Endothelial cell of umbilical vein (primary cell): ENCODE results near the gene RAMP3. TPM values are rescaled to one million over a fixed set of nuclear protein-coding genes. Genes with fewer than 3 reads are reported as not detected.

ENCODE experiments used
- BruUV-seq: library from RNA; stranded (reverse); fragments of 400-500 nt; replicated peaks from 2 replicates; lab custom pipeline; 2021; lab: Mats Ljungman, UMichigan
- CTCF ChIA-PET: fragments of 300-600, 350-600 bp; sonication (Branson Sonifier 250); formaldehyde crosslinking; loops from one replicate; lab custom pipeline; 2021; ENCODE audit warnings: antibody characterized with exemption, inconsistent platforms; lab: Charles Lee
- POLR2A ChIA-PET: fragments of 300-600, 350-600 bp; sonication (Branson Sonifier 250); formaldehyde crosslinking; loops from one replicate; lab custom pipeline; 2021; ENCODE audit warnings: antibody characterized with exemption, inconsistent platforms; lab: Charles Lee
- DNase-seq: peaks from one replicate; pipeline ENCODE4 v3.0.0-alpha.2; 2011; ENCODE audit warnings: low read depth, low spot score
- FAIRE-seq: peaks from 2 replicates; lab custom pipeline; 2011; peaks lifted over from hg19 to GRCh38; lab: Jason Lieb, UNC
- H2AFZ ChIP-seq: 2 replicates; pipeline ENCODE4 v1.6.0; 2012; ENCODE audit warnings: low read depth, low read length, control low read depth, inconsistent platforms
- H3K27ac ChIP-seq: 2 replicates; pipeline ENCODE4 v1.5.1; 2011; ENCODE audit warnings: low read depth, mild to moderate bottlenecking, control low read depth, low read length, moderate library complexity; ENCODE audit not compliant: insufficient read depth
- H3K27me3 ChIP-seq, 2 experiments: 2 replicates each; pipeline versions ENCODE4 v1.6.0 to v1.6.1; 2011; ENCODE audit warnings: low read length in 2 of 2, mixed read lengths in 1 of 2; ENCODE audit not compliant: control insufficient read depth in 2 of 2, insufficient read depth in 2 of 2
- H3K36me3 ChIP-seq, 2 experiments: 2 replicates in 1 of 2; 3 replicates in 1 of 2; pipeline ENCODE4 v1.5.1; 2011; ENCODE audit warnings: low read length in 2 of 2, mild to moderate bottlenecking in 1 of 2, moderate library complexity in 1 of 2; ENCODE audit not compliant: control insufficient read depth in 2 of 2, insufficient read depth in 2 of 2; ENCODE audit errors: extremely low read depth in 1 of 2
- H3K4me1 ChIP-seq: 3 replicates; pipeline ENCODE4 v1.5.1; 2011; ENCODE audit warnings: mild to moderate bottlenecking, low read length; ENCODE audit not compliant: control insufficient read depth, insufficient read depth; ENCODE audit errors: extremely low read depth
- H3K4me2 ChIP-seq: 2 replicates; pipeline ENCODE4 v1.6.1; 2011; ENCODE audit warnings: low read length, control low read depth, mixed read lengths; ENCODE audit not compliant: insufficient read depth
- H3K4me3 ChIP-seq, 3 experiments: fragments of 200-600 bp in 1 of 3; sonication (generic), shearing (Covaris generic) in 1 of 3; replicated peaks in 1 of 3; 2 replicates each; pipeline ENCODE4 v1.5.1; 2011 to 2016; ENCODE audit warnings: control low read depth in 3 of 3, low read length in 3 of 3, mild to moderate bottlenecking in 2 of 3, inconsistent platforms in 1 of 3, low read depth in 1 of 3, moderate library complexity in 1 of 3; ENCODE audit not compliant: insufficient read depth in 1 of 3
- H3K79me2 ChIP-seq: 2 replicates; pipeline ENCODE4 v1.6.0; 2012; ENCODE audit warnings: low read length, inconsistent platforms; ENCODE audit not compliant: control insufficient read depth, insufficient read depth
- H3K9ac ChIP-seq: replicated peaks from 2 replicates; pipeline ENCODE3; 2011; ENCODE audit warnings: low read length, control low read depth; ENCODE audit not compliant: insufficient read depth; ENCODE audit errors: extremely low read depth
- H3K9me1 ChIP-seq: replicated peaks from 3 replicates; pipeline ENCODE4 v1.6.0; 2011; ENCODE audit warnings: mild to moderate bottlenecking, low read length; ENCODE audit not compliant: control insufficient read depth, insufficient read depth; ENCODE audit errors: extremely low read depth
- H3K9me3 ChIP-seq: replicated peaks from 2 replicates; pipeline ENCODE4 v1.5.1; 2012; ENCODE audit warnings: low read length, inconsistent platforms; ENCODE audit not compliant: control insufficient read depth, insufficient read depth
- H4K20me1 ChIP-seq: replicated peaks from 2 replicates; pipeline ENCODE3; 2011; ENCODE audit warnings: mild to moderate bottlenecking, low read length; ENCODE audit not compliant: control insufficient read depth, insufficient read depth; ENCODE audit errors: extremely low read depth
- CTCF ChIP-seq, 2 donors: IDR thresholded peaks; 1 replicate in 1 of 2; 2 replicates in 1 of 2; pipeline ENCODE4 v1.5.1; 2011; ENCODE audit warnings: low read length in 2 of 2, mild to moderate bottlenecking in 2 of 2, moderate library complexity in 2 of 2, control low read depth in 1 of 2, inconsistent platforms in 1 of 2, low read depth in 1 of 2; ENCODE audit not compliant: insufficient read depth in 1 of 2; ENCODE audit errors: extremely low read depth in 1 of 2
- EZH2 ChIP-seq: IDR thresholded peaks from 2 replicates; pipeline ENCODE4 v1.6.1; 2012; ENCODE audit warnings: borderline replicate concordance, low read depth, mild to moderate bottlenecking, moderate library complexity, low read length, inconsistent platforms; ENCODE audit not compliant: severe bottlenecking
- FOS ChIP-seq: IDR thresholded peaks from 2 replicates; pipeline ENCODE4 v1.6.1; 2011; ENCODE audit warnings: mild to moderate bottlenecking, low read length, moderate library complexity, borderline replicate concordance; ENCODE audit not compliant: insufficient read depth
- GATA2 ChIP-seq: IDR thresholded peaks from 2 replicates; pipeline ENCODE4 v1.7.0; 2011; ENCODE audit warnings: low read depth, mild to moderate bottlenecking, moderate library complexity, mixed read lengths, low read length; ENCODE audit not compliant: insufficient read length, insufficient read depth
- JUN ChIP-seq: IDR thresholded peaks from 2 replicates; pipeline ENCODE4 v1.6.1; 2011; ENCODE audit warnings: borderline replicate concordance, low read depth; ENCODE audit not compliant: insufficient read length, insufficient read depth
- MAX ChIP-seq: IDR thresholded peaks from 2 replicates; pipeline ENCODE4 v1.6.1; 2011; ENCODE audit not compliant: insufficient read depth, insufficient read length
- MYC ChIP-seq: IDR thresholded peaks from one replicate; pipeline ENCODE4 v1.6.1; 2011; ENCODE audit warnings: mild to moderate bottlenecking, low read depth, low read length
- POLR2A ChIP-seq: IDR thresholded peaks from 2 replicates; pipeline ENCODE4 v1.6.1; 2012; ENCODE audit warnings: low read depth, mild to moderate bottlenecking, control low read depth, low read length
- POLR2AphosphoS5 ChIP-seq: IDR thresholded peaks from 2 replicates; pipeline ENCODE4 v1.6.1; 2012; ENCODE audit warnings: low read depth, mild to moderate bottlenecking, control low read depth, low read length, moderate library complexity; ENCODE audit not compliant: insufficient read depth
- dilution Hi-C: fragments of 300-500 bp; cut with MboI; formaldehyde crosslinking; loops from one replicate; pipeline ENCODE4 v1.15.0; 2019; ENCODE audit warnings: low sequenced_read_pairs; ENCODE audit not compliant: extremely low pct_ligation_motif_present
- intact Hi-C: fragments of 100-400 bp; cut with micrococcal nuclease; formaldehyde crosslinking; loops from one replicate; pipeline ENCODE4 v1.10.0; 2022
- polyA plus RNA-seq, 4 experiments: library from polyadenylated mRNA; depleted of rRNA in 3 of 4; stranded (reverse) in 3 of 4; unstranded in 1 of 4; fragments of >200 nt; gene quantifications; 2 replicates each; pipeline versions ENCODE4 v1.2.1 to v1.2.3, GENCODE V29; 2011 to 2012; ENCODE audit warnings: missing spikeins in 1 of 4
- total RNA-seq: library from RNA; stranded (reverse); gene quantifications from 2 replicates; pipeline ENCODE4 v1.2.3, GENCODE V29; 2021

Gene RAMP3
- total and polyA plus RNA-seq, 2 donors (not counting 3 experiments of a cell fraction or from before 2014, with no cell fraction given): not detected

DNA sequence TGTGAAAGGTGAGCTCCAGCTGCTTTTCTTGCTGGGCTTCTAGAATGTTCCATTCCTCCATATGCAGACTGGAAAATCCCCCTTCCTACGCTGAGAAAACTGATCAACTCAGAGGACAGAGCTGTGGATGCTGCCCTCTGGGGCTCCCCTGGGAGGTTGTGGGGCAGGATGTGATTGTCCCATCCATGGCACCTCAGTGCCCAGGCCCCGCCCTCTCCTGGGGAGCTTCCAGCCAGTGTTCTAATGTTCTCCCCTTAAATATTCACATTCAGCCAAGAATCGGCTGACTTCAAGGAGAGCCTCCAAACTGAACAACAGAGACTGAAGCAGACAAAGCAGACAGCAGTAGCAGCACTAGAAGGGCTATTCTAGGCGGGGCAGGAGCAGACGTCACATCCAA, 55.0 kb downstream of the RAMP3 start:
- TF ChIP-seq POLR2A (no peak), MYC (no peak), MAX (no peak), CTCF (IDR thresholded peaks at IDR 0.05; ENCODE audit: extremely low read depth in 1 of 2, insufficient read depth in 1 of 2, low read depth in 1 of 2, low read length in 2 of 2) (no peak), JUN (no peak), GATA2 (no peak)
- no peaks in the 10 kb centered on the region for H3K36me3 ChIP-seq
- FAIRE-seq (no peak), DNase-seq (no peak)
- no peak overlapping the region for H2AFZ ChIP-seq
- peaks cover 6 to 13% of the 10 kb centered on the region in 2 experiments for H3K27me3 ChIP-seq
- no peak overlapping the region for H3K4me2 ChIP-seq
- no peaks in the 10 kb centered on the region for H4K20me1 ChIP-seq
- BruUV-seq: no TSS peak
- intact Hi-C loops (no loop called here), dilution Hi-C loops (no loop called here)
- H3K79me2 ChIP-seq: no peaks in the 10 kb centered on the region
- no peak overlapping the region for H3K27ac ChIP-seq
- H3K9me3 ChIP-seq: no peaks in the 10 kb centered on the region
- no peaks in the 10 kb centered on the region for H3K9me1 ChIP-seq
- no peak overlapping the region for H3K9ac ChIP-seq
- ChIA-PET POLR2A (no interaction called here), CTCF (no interaction called here)
- no peaks in the 10 kb centered on the region for H3K4me1 ChIP-seq
- no peak overlapping the region for H3K4me3 ChIP-seq

GRCh38 chr7:45215601-45216062, 58.0 kb downstream of the RAMP3 start:
- Histone ChIP-seq H3K4me3 (no peak overlapping the region), H3K4me1 (no peaks in the 10 kb centered on the region), H3K9me1 (no peaks in the 10 kb centered on the region), H3K79me2 (no peaks in the 10 kb centered on the region), H3K27me3 (peaks cover 0 to 3% of the 10 kb centered on the region in 2 experiments), H3K9me3 (no peaks in the 10 kb centered on the region), H3K27ac (no peak overlapping the region), H4K20me1 (no peaks in the 10 kb centered on the region), H3K36me3 (no peaks in the 10 kb centered on the region), H3K4me2 (no peak overlapping the region), H2AFZ (no peak overlapping the region), H3K9ac (no peak overlapping the region)
- POLR2A ChIA-PET: no interaction called here
- DNase-seq (no peak), FAIRE-seq (no peak)
- no peak for TF ChIP-seq GATA2
- no peak for TF ChIP-seq MYC
- no peak for TF ChIP-seq POLR2AphosphoS5
- no peak for TF ChIP-seq EZH2
- no peak for TF ChIP-seq JUN
- no peak for TF ChIP-seq FOS
- no peak for TF ChIP-seq MAX
- no peak for TF ChIP-seq CTCF (IDR thresholded peaks at IDR 0.05; ENCODE audit: extremely low read depth in 1 of 2, insufficient read depth in 1 of 2, low read depth in 1 of 2, low read length in 2 of 2)
- no peak for TF ChIP-seq POLR2A
- intact Hi-C loops: no loop called here
- BruUV-seq: no TSS peak
- CTCF ChIA-PET: interaction anchor here (0.8 to 1.6 kb wide), 4 partner anchors 19 to 1044 kb away, joined by 3 to 5 read pairs (median 4); no protein-coding TSS in a partner anchor
- dilution Hi-C loops: no loop called here
